Measurements from ENCODE around the gene DUSP22.

DNA sequence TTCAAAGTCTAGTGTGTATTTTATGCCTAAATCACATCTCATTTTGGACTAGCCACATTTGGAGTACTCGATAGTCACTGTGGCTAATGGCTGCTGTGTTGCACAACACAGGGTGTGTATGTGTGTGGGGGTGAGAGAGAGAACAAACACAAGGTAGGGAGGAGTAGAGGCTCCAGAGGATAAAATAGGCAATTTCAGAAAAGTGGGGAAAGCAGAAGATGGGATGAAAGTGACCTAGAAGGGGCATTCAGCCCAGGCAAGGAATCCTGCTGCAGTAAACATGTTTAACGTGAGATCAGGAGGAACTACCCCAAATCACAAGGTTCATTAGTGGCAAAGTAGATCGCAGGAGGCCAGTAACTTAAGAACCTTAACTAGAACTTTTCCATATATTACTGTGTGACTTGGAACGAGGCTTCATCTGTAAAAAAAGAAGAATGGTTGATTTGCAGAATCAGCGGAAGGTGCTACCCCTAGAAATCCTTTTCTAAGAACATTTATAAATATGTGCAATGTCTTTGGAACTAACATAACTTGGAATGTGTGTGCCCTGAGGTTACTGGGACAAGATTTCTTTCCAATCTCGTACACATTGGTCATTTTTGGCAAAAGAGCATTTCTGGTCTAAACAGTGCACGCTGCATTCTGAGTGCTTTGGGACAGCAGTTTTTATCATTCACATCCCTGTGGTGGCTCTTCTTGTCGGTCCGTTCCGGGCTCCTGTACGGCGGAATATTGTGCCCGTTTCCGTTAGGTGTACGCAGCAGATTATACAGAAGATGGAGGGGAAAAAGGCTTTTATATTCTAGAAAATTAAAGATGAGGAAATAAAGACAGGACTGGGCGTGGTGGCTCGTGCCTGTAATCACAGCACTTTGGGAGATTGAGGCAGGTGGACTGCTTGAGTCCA, 2.6 kb downstream of the DUSP22 start:
- TF ChIP-seq, protein P1, sequence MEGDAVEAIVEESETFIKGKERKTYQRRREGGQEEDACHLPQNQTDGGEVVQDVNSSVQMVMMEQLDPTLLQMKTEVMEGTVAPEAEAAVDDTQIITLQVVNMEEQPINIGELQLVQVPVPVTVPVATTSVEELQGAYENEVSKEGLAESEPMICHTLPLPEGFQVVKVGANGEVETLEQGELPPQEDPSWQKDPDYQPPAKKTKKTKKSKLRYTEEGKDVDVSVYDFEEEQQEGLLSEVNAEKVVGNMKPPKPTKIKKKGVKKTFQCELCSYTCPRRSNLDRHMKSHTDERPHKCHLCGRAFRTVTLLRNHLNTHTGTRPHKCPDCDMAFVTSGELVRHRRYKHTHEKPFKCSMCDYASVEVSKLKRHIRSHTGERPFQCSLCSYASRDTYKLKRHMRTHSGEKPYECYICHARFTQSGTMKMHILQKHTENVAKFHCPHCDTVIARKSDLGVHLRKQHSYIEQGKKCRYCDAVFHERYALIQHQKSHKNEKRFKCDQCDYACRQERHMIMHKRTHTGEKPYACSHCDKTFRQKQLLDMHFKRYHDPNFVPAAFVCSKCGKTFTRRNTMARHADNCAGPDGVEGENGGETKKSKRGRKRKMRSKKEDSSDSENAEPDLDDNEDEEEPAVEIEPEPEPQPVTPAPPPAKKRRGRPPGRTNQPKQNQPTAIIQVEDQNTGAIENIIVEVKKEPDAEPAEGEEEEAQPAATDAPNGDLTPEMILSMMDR (IDR thresholded peaks at IDR 0.05) = no peak
- TF ChIP-seq EZH2 (IDR thresholded peaks at IDR 0.05; ENCODE audit: borderline replicate concordance, insufficient read depth, low read depth, low read length, poor library complexity, severe bottlenecking) = no peak
